GM18861 (cell line): Measurements from ENCODE around the gene TMC3.

Source experiments
- ATAC-seq: cut with Tn5 transposase; IDR thresholded peaks from one replicate; pipeline ENCODE4 v1.9.1; 2021; ENCODE audit not compliant: unreplicated experiment

TMC3 gene

DNA sequence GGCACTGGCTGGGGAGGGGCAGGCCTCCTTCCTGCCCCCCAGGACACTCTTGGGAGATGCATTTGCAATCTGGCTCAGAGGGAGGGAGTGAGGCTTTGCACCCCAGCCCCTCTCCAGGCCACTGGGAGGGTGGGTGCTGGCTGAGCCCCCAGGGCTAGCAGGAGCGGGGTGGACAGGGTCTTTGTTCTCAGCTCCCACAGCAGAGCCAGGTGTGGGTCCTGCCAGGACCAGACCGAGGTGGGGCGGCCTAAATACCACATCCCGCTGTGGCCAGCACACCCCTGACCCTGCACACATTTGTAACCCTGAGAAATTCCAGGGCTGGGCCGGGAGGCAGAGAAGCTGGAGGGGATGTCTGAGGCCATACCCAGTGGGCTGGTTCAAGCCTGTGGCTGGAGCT is 91.1 kb downstream of the TMC3 start:
- ATAC-seq, result no peak

DNA sequence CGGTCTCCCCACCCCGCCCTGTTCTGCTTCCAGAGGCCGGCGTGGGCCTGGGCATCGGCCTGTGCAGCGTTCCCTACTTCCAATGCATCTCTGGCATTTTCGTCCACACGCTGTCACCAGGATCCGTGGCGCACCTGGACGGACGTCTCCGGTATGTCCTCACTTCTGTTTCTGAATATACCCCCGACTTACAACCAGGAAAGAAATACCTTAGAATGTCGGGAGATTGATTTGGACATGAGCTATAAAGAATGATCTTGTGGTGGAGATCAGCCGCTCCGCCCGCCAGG is 91.5 kb downstream of the TMC3 start:
- ATAC-seq, result no peak

DNA sequence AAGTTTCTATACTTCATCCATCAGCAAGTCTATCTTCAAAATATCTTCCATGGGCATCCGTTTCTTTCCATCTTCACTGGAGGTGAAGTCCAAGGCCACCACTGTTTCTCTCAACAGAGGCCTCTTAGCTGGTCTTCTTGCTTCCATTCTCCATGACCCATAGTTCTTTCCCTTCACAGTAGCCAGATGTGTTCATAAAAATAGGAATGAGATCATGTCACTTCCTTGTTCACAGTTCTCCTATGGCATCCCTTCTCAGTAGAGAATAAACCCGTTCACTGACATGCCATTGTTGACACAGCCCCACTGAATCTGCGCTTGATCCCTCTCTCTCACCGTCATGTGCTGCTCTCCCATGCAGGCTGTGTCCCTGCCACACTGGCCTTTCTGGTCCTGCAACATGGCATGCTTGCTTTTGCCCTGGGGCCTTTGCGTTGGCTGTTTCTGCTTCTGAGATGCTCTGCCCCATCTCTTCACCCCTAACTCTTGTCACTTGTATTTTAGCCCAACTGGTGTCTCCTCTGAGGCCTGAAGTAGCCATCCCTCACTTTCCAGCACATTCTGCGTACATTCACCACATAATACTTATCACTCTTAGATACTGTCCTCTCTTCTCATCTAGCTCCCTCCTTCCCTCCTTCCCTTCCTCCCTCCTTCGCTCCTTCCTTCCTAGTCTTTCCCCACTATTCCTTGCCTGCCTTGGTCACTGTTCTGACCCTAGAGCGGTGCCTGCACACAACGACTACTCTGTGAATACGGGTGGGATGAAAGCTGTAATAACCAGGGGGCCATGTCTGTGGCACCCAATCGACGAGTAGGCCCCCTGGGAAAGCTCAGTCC is 92.0 kb downstream of the TMC3 start:
- ATAC-seq, result no peak

DNA sequence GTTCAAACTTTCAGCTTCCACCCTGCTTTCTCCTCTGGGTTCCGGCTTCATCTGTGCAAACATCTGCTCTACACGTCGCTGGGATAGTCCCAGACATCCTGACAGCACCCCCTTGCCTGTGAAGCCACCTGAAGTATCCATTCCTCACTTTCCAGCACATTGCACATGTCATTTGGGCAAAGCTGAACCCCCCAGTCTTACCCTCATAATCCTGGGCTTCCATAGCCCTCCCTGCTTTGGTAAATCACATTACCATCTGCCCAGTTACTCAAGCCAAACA is 92.6 kb downstream of the TMC3 start:
- no peak for ATAC-seq
